ENCODE data around the gene CALD1.

Gene CALD1

GRCh38 chr7:134865001-134865845, 85.8 kb downstream of the CALD1 start:
- no peak for TF ChIP-seq CTCF (conservative IDR thresholded peaks at IDR 0.05; ENCODE audit: low read length)
- peak; percentile 53 for DNase-seq (ENCODE audit: low read depth)
- peak overlapping the region; percentile 38 for H3K4me3 ChIP-seq (ENCODE audit: low read length)

- DNase-seq (ENCODE audit: low read depth), result peak; percentile 59
- no peak overlapping the region for H3K4me3 ChIP-seq (ENCODE audit: low read length)
- no peak for TF ChIP-seq CTCF (conservative IDR thresholded peaks at IDR 0.05; ENCODE audit: low read length)
Observed at GRCh38 chr7:134866617-134867016, 87.2 kb downstream of the CALD1 start.

DNA sequence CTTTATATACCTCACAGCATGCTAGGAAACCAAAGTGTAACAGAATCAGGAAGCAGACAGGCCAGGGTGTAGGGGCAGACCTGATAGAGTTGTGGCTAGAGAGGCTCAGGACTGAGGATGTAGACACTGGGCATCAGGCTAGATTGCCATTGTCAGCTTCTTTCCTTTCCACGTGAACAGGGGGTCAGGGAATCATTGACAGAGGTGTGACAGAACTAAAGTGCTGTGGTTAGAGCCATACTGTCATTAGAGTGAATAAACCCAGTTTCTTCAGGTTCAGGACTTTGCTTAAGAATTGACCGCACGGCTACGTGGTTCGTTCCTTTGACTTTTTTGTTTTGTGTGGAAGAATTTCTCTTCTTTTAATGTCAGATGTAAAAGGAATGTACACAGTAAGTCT, 90.7 kb downstream of the CALD1 start:
- DNase-seq (ENCODE audit: low read depth), result no peak
- H3K4me3 ChIP-seq (ENCODE audit: low read length), result no peak overlapping the region
- no peak for TF ChIP-seq CTCF (conservative IDR thresholded peaks at IDR 0.05; ENCODE audit: low read length)

DNA sequence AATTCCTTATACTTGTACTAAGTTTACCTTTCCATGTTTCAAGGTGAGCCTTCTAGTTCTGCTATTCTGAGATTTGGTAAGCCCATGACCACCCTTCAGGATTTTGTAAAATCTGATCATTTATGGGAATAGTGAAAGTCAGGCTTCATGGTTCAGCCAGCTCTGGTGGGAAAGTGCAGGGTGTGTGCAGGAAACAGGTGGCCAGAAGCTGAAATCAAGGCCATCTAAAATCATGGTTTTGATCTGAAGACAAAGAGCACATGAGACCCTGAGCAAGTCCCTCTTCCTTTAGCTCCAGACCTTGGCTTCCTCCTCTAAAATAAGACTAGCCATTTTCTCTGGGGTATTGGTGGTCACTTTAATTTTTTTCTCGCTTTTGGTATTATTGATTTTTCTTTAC, 91.3 kb downstream of the CALD1 start:
- no peak for DNase-seq (ENCODE audit: low read depth)
- no peak for TF ChIP-seq CTCF (conservative IDR thresholded peaks at IDR 0.05; ENCODE audit: low read length)
- no peak overlapping the region for H3K4me3 ChIP-seq (ENCODE audit: low read length)

DNA sequence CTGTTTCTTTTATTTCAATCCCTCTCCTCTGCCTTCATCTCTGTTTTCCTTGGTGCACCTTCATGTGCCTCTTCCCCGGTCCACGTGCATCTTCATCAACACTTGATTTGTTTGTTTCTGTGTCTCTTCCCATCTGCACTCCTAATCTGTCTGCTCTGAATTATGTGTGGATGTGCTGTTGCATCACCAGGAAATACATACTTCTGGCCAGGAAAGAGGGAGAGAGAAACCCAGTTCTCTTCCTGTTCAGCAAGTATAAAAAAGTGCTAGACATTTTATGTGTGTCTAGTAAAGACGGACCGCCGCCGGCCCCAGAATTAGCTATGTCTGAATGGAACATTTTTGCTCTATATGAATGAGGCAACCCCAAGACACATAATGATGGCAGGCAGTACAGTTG, 93.8 kb downstream of the CALD1 start:
- peak; percentile 74 for DNase-seq (ENCODE audit: low read depth)
- no peak for TF ChIP-seq CTCF (conservative IDR thresholded peaks at IDR 0.05; ENCODE audit: low read length)
- H3K4me3 ChIP-seq (ENCODE audit: low read length), result no peak overlapping the region

- TF ChIP-seq CTCF (conservative IDR thresholded peaks at IDR 0.05; ENCODE audit: low read length), result no peak
- no peak overlapping the region for H3K4me3 ChIP-seq (ENCODE audit: low read length)
- DNase-seq (ENCODE audit: low read depth), result no peak
Observed at GRCh38 chr7:134874407-134874806, 95.0 kb downstream of the CALD1 start.

GRCh38 chr7:134875867-134876266, 96.4 kb downstream of the CALD1 start:
- no peak overlapping the region for H3K4me3 ChIP-seq (ENCODE audit: low read length)
- no peak for TF ChIP-seq CTCF (conservative IDR thresholded peaks at IDR 0.05; ENCODE audit: low read length)
- peak; percentile 64 for DNase-seq (ENCODE audit: low read depth)
